ENCODE measurements around the gene UBXN1.

- TF ChIP-seq EZH2phosphoT487 (IDR thresholded peaks at IDR 0.05; ENCODE audit: low read depth, severe bottlenecking, unreplicated experiment) (no peak), CTCF (IDR thresholded peaks at IDR 0.05; ENCODE audit: poor library complexity) (no peak)
Observed at GRCh38 chr11:62678770-62679696, at the start of gene UBXN1.
